Endodermal cell (in vitro differentiated cells): ENCODE results near the gene DCDC2. TPM values are rescaled to one million over a fixed set of nuclear protein-coding genes. Genes with fewer than 3 reads are reported as not detected.

Experiments used
- DNase-seq: peaks from one replicate; pipeline ENCODE4 v3.0.0-alpha.2; 2017
- H3K27ac ChIP-seq: 2 replicates; pipeline ENCODE4 v1.5.1; 2013; ENCODE audit warnings: mild to moderate bottlenecking, low read depth, low read length, moderate library complexity
- H3K27me3 ChIP-seq: 2 replicates; pipeline ENCODE4 v1.6.1; 2013; ENCODE audit warnings: mild to moderate bottlenecking, low read length, moderate library complexity; ENCODE audit not compliant: insufficient read depth, control insufficient read depth, poor library complexity, severe bottlenecking
- H3K36me3 ChIP-seq: 2 replicates; pipeline ENCODE4 v1.7.0; 2013; ENCODE audit warnings: mild to moderate bottlenecking, low read length, moderate library complexity; ENCODE audit not compliant: control insufficient read depth, insufficient read depth
- H3K4me1 ChIP-seq: one replicate; pipeline ENCODE4 v1.7.0; 2013; ENCODE audit warnings: low read length; ENCODE audit not compliant: control insufficient read depth, insufficient read depth
- H3K4me3 ChIP-seq: 2 replicates; pipeline ENCODE4 v1.5.1; 2013; ENCODE audit warnings: mild to moderate bottlenecking, low read length, moderate library complexity
- H3K9ac ChIP-seq: 2 replicates; pipeline ENCODE4 v1.6.1; 2013; ENCODE audit warnings: mild to moderate bottlenecking, low read length, moderate library complexity; ENCODE audit not compliant: poor library complexity, severe bottlenecking; ENCODE audit errors: extremely low read depth
- H3K9me3 ChIP-seq: 2 replicates; pipeline ENCODE4 v1.6.1; 2013; ENCODE audit warnings: mild to moderate bottlenecking, low read length, moderate library complexity; ENCODE audit not compliant: control insufficient read depth
- H3K27ac Mint-ChIP-seq: 2 replicates; pipeline ENCODE4 v1.8.0; 2020; ENCODE audit warnings: mixed read lengths
- H3K27me3 Mint-ChIP-seq: 2 replicates; pipeline ENCODE4 v1.8.0; 2021; ENCODE audit warnings: mild to moderate bottlenecking, mixed read lengths; ENCODE audit not compliant: insufficient read depth
- H3K36me3 Mint-ChIP-seq: 2 replicates; pipeline ENCODE4 v1.8.0; 2020; ENCODE audit warnings: low read depth, mixed read lengths
- H3K4me1 Mint-ChIP-seq: 2 replicates; pipeline ENCODE4 v1.8.0; 2020; ENCODE audit warnings: mixed read lengths
- H3K4me3 Mint-ChIP-seq: 2 replicates; pipeline ENCODE4 v1.8.0; 2020; ENCODE audit warnings: mild to moderate bottlenecking, moderate library complexity, mixed read lengths
- H3K9me3 Mint-ChIP-seq: 2 replicates; pipeline ENCODE4 v1.8.0; 2020; ENCODE audit warnings: mild to moderate bottlenecking, mixed read lengths
- WGBS, 2 experiments: methylation state at CpG; one replicate each; pipeline versions ENCODE4 v1.1.5 to v1.1.7; 2013; ENCODE audit warnings: missing lambda C conversion rate in 2 of 2, mixed read lengths in 1 of 2; ENCODE audit not compliant: insufficient coverage in 1 of 2, insufficient read length in 1 of 2; 5-methylcytosine and 5-hydroxymethylcytosine counted together
- total RNA-seq, 2 donors: library from RNA; stranded (reverse); fragmentation: NEBNext Ultra II Directional in 1 of 2; extraction: Animal tissue kit (Norgen Biotek cat#: 25700) in 1 of 2; gene quantifications; 2 replicates in 1 of 2; 3 replicates in 1 of 2; pipeline ENCODE4 v1.2.1, GENCODE V29; 2021
- TF ChIP-seq, protein P1 (sequence below): fragments of 200-600 bp; sonication (generic); conservative IDR thresholded peaks from 2 replicates; pipeline ENCODE4 v1.5.0; 2021; ENCODE audit warnings: antibody characterized with exemption, mild to moderate bottlenecking

Gene DCDC2
- total RNA-seq, 2 donors from 2014 or later, result 0.49 to 1.4 TPM

DNA sequence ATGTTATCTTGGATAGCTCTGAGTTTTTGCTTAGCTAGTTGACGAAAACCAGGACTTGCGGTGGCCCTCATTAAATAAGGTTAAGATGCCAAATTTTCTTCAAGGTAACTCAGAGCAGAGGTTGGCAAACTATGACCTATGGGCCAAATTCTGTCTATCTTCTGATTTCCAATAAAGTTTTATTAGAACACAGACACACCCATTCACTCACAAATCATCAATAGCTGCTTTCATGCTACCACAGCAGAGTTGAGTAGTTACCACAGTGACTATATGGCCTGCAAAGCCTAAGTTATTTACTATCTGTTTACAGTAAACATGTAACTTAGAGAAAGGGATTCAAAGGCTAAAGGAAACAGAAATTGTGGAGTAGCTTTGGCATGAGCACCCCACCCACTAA lies 23.6 kb downstream of the DCDC2 start:
- no peak for DNase-seq
- Histone ChIP-seq H3K9me3 (no peaks in the 10 kb centered on the region), H3K36me3 (no peaks in the 10 kb centered on the region), H3K27me3 (no peaks in the 10 kb centered on the region), H3K4me1 (no peaks in the 10 kb centered on the region), H3K4me3 (no peak overlapping the region), H3K27ac (no peak overlapping the region), H3K9ac (no peak overlapping the region)
- TF ChIP-seq, protein P1, sequence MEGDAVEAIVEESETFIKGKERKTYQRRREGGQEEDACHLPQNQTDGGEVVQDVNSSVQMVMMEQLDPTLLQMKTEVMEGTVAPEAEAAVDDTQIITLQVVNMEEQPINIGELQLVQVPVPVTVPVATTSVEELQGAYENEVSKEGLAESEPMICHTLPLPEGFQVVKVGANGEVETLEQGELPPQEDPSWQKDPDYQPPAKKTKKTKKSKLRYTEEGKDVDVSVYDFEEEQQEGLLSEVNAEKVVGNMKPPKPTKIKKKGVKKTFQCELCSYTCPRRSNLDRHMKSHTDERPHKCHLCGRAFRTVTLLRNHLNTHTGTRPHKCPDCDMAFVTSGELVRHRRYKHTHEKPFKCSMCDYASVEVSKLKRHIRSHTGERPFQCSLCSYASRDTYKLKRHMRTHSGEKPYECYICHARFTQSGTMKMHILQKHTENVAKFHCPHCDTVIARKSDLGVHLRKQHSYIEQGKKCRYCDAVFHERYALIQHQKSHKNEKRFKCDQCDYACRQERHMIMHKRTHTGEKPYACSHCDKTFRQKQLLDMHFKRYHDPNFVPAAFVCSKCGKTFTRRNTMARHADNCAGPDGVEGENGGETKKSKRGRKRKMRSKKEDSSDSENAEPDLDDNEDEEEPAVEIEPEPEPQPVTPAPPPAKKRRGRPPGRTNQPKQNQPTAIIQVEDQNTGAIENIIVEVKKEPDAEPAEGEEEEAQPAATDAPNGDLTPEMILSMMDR, result no peak
- Mint-ChIP-seq H3K4me3 (no peak overlapping the region), H3K36me3 (no peaks in the 10 kb centered on the region), H3K4me1 (no peaks in the 10 kb centered on the region), H3K27me3 (peaks cover 9% of the 10 kb centered on the region), H3K9me3 (peaks cover 9% of the 10 kb centered on the region), H3K27ac (no peak overlapping the region)
- 98 to 100% methylated on average over 2 of the region's 2 CpGs for WGBS, 2 experiments

DNA sequence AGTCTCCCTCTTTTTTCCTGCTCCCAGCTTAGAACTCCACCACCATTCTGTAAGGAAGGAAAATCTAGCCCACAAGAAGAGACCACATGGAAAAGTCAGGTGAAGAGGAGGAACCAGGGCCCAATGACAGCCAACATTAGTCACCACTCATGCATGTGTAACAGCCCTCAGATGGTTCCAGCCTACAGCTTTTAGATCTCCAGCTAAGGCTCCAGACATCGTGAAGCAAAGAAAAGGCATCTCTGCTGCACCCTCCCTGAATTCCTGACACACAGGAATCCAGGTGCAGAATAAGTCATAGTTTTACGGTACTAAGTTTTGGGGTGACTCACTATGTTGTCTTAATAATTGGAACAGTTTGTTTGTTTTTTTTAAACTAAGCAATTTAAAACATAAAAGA lies 25.5 kb downstream of the DCDC2 start:
- Histone ChIP-seq H3K27me3 (no peaks in the 10 kb centered on the region), H3K9ac (no peak overlapping the region), H3K36me3 (no peaks in the 10 kb centered on the region), H3K27ac (no peak overlapping the region), H3K9me3 (no peaks in the 10 kb centered on the region), H3K4me3 (no peak overlapping the region), H3K4me1 (no peaks in the 10 kb centered on the region)
- no peaks in the 10 kb centered on the region for H3K9me3 Mint-ChIP-seq
- no peaks in the 10 kb centered on the region for H3K36me3 Mint-ChIP-seq
- H3K4me1 Mint-ChIP-seq, result no peaks in the 10 kb centered on the region
- H3K27ac Mint-ChIP-seq, result no peak overlapping the region
- 57 to 80% methylated on average over 1 to 2 of the region's 2 CpGs for WGBS, 2 experiments
- no peak overlapping the region for H3K4me3 Mint-ChIP-seq
- H3K27me3 Mint-ChIP-seq, result peaks cover 12% of the 10 kb centered on the region
- TF ChIP-seq, protein P1, result no peak
- DNase-seq, result no peak

DNA sequence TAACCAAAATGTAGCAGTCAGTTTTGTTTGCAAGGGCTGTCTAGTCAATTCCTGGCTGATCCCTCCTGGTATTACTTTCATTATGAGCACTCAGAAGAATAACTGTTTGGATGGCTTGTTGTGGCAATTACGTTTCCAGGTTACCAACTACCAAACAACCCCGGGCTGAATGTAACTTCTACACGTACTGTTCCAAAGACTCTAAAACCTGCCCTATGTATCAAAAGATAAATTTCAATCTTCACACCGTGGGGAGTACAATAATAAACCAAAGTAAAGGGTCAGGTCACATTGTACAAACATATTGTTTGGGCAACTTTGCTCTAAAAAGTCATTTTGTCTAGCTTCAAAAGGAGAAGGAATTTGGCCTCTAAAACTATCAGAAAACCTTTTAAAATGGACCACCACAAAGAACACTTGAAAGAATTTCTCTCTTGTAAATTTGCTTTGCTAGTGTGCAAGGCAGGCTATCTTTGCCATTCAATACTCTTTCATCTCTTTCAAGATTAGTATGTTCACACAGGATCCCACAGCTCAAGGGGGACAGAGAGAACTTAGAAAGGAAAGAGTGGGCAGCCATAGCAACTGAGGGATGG lies 27.6 kb downstream of the DCDC2 start:
- Histone ChIP-seq H3K27ac (no peak overlapping the region), H3K36me3 (no peaks in the 10 kb centered on the region), H3K27me3 (no peaks in the 10 kb centered on the region), H3K9ac (no peak overlapping the region), H3K4me1 (no peaks in the 10 kb centered on the region), H3K4me3 (no peak overlapping the region), H3K9me3 (no peaks in the 10 kb centered on the region)
- DNase-seq, result no peak
- Mint-ChIP-seq H3K36me3 (no peaks in the 10 kb centered on the region), H3K4me3 (no peak overlapping the region), H3K4me1 (no peaks in the 10 kb centered on the region), H3K27me3 (peaks cover 20% of the 10 kb centered on the region), H3K9me3 (no peaks in the 10 kb centered on the region), H3K27ac (no peak overlapping the region)
- TF ChIP-seq, protein P1, result no peak
- WGBS, 2 experiments, result 90 to 100% methylated on average over 1 to 4 of the region's 4 CpGs
